Measurements from ENCODE around the gene MYO18A. TPM values are rescaled to one million over a fixed set of nuclear protein-coding genes. Genes with fewer than 3 reads are reported as not detected.

The MYO18A gene
- total and polyA plus RNA-seq, 10 of the 15 experiments (the other 5 are each of a cell fraction or from before 2014, with no cell fraction given): 2.9 to 66.0 (median 24.5) TPM

DNA sequence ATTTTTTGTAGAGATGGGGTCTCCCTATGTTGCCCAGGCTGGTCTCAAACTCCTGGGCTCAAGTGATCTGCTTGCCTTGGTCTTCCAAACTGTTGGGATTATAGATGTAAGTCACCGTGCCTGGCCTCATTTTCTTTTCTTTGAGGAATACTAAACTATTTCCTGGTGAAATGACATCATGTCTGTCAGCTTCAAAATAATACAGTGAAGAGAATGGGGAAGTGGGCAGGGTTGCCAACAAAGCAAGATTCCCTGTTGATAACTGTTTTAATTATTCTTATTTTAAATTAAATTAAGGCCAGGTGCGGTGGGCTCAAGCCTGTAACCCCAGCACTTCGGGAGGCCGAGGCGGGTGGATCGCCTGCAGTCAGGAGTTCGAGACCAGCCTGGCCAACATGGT is 116.2 kb downstream of the MYO18A start:
- no TSS peak for BruUV-seq (replicated peaks)
- Histone ChIP-seq H3K27ac (ENCODE audit: control insufficient read depth, insufficient read depth) (no peak overlapping the region), H3K4me1 (ENCODE audit: control insufficient read depth, insufficient read depth, low read length) (no peaks in the 10 kb centered on the region), H2AFZ (ENCODE audit: control insufficient read depth, low read depth, low read length) (no peak overlapping the region), H3K36me3 (ENCODE audit: control insufficient read depth in 2 of 2, insufficient read depth in 2 of 2, low read length in 1 of 2) (no peaks in the 10 kb centered on the region), H3K4me2 (ENCODE audit: control insufficient read depth, insufficient read depth) (no peak overlapping the region), H3K9me3 (replicated peaks; ENCODE audit: control insufficient read depth, insufficient read depth, low read length) (no peaks in the 10 kb centered on the region), H4K20me1 (ENCODE audit: control insufficient read depth, insufficient read depth) (no peaks in the 10 kb centered on the region), H3K4me3 (no peak overlapping the region), H3K27me3 (replicated peaks in 1 of 2; ENCODE audit: control insufficient read depth in 2 of 2, insufficient read depth in 2 of 2, low read length in 1 of 2) (no peaks in the 10 kb centered on the region), H3K79me2 (ENCODE audit: control insufficient read depth, insufficient read depth, low read length) (no peaks in the 10 kb centered on the region), H3K9ac (ENCODE audit: control insufficient read depth, insufficient read depth, low read length) (no peak overlapping the region)
- ChIA-PET POLR2A (no interaction called here), CTCF (interaction anchor here (1.9 kb wide), 1 partner anchor 98 kb away, joined by 6 read pairs; no protein-coding TSS in a partner anchor), SMC1A (ENCODE audit: uncharacterized antibody, unreplicated experiment) (interaction anchor here (1.6 kb wide), 1 partner anchor 16 kb away, joined by 3 read pairs; no protein-coding TSS in a partner anchor), RAD21 (ENCODE audit: unreplicated experiment) (interaction anchor here (1.8 kb wide), 1 partner anchor 98 kb away, joined by 7 read pairs; no protein-coding TSS in a partner anchor)
- FAIRE-seq (no peak), DNase-seq (ENCODE audit: low read depth, low spot score) (no peak), ATAC-seq (no peak)
- intact Hi-C loops (cut with micrococcal nuclease; ENCODE audit: unreplicated experiment): no loop called here
- in situ Hi-C loops (cut with MboI): no loop called here
- 62% methylated on average over 7 of the region's 7 CpGs for WGBS (ENCODE audit: insufficient coverage, insufficient replicate concordance, low lambda C conversion rate, missing lambda C conversion rate)
- TF ChIP-seq, protein P1, sequence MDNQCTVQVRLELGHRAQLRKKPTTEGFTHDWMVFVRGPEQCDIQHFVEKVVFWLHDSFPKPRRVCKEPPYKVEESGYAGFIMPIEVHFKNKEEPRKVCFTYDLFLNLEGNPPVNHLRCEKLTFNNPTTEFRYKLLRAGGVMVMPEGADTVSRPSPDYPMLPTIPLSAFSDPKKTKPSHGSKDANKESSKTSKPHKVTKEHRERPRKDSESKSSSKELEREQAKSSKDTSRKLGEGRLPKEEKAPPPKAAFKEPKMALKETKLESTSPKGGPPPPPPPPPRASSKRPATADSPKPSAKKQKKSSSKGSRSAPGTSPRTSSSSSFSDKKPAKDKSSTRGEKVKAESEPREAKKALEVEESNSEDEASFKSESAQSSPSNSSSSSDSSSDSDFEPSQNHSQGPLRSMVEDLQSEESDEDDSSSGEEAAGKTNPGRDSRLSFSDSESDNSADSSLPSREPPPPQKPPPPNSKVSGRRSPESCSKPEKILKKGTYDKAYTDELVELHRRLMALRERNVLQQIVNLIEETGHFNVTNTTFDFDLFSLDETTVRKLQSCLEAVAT (IDR thresholded peaks at IDR 0.05): no peak
- TF ChIP-seq CHD4 (IDR thresholded peaks at IDR 0.05) (no peak), MEF2A (IDR thresholded peaks at IDR 0.05; ENCODE audit: insufficient read depth, low read depth, low read length) (no peak), ZNF217 (IDR thresholded peaks at IDR 0.05) (no peak), TCF12 (IDR thresholded peaks at IDR 0.05; ENCODE audit: low read depth, low read length) (no peak), TAF1 (IDR thresholded peaks at IDR 0.05; ENCODE audit: borderline replicate concordance, low read depth, low read length) (no peak), WRNIP1 (IDR thresholded peaks at IDR 0.05; ENCODE audit: borderline replicate concordance, low read depth, low read length) (no peak), CHD1 (IDR thresholded peaks at IDR 0.05; ENCODE audit: low read depth, low read length) (no peak), POLR2A (IDR thresholded peaks at IDR 0.05; ENCODE audit: low read depth, low read length) (no peak), HDAC2 (IDR thresholded peaks at IDR 0.05) (no peak), FOXM1 (IDR thresholded peaks at IDR 0.05; ENCODE audit: low read depth, low read length) (no peak)

All from GM12878 (cell line).